Coronary artery (tissue), 2 donors: Measurements from ENCODE around the gene HCFC2.
A peak's percentile ranks its signal among the peaks of the same experiment; 100 is the strongest.

Source experiments
- DNase-seq: peaks from one replicate; pipeline ENCODE4 v3.0.0-alpha.2; 2017; ENCODE audit warnings: low spot score
- H3K27ac ChIP-seq, 2 donors: fragments of 200-600 bp; sonication (generic); one replicate each; pipeline ENCODE4 v1.5.1; 2016 to 2019
- H3K4me3 ChIP-seq: fragments of 200-600 bp; sonication (generic); 2 replicates; pipeline ENCODE4 v1.5.1; 2016; ENCODE audit warnings: mild to moderate bottlenecking, moderate library complexity
- CTCF ChIP-seq: fragments of 200-600 bp; sonication (generic); IDR thresholded peaks from one replicate; pipeline ENCODE4 v1.5.1; 2019; ENCODE audit warnings: antibody characterized with exemption

The HCFC2 gene

GRCh38 chr12:104042580-104042979, 21.8 kb upstream of the HCFC2 start:
- no peak for TF ChIP-seq CTCF
- no peak overlapping the region for H3K4me3 ChIP-seq
- no peak overlapping the region for H3K27ac ChIP-seq
- no peak for DNase-seq

GRCh38 chr12:104044158-104044557, 20.2 kb upstream of the HCFC2 start:
- Histone ChIP-seq H3K4me3 (no peak overlapping the region), H3K27ac (no peak overlapping the region)
- TF ChIP-seq CTCF = no peak
- no peak for DNase-seq

GRCh38 chr12:104046306-104046705, 18.0 kb upstream of the HCFC2 start:
- no peak for DNase-seq
- H3K4me3 ChIP-seq = no peak overlapping the region
- no peak for TF ChIP-seq CTCF
- peak overlapping the region in 1 of 2 donors; percentile 53 for H3K27ac ChIP-seq

- H3K27ac ChIP-seq = no peak overlapping the region
- no peak for DNase-seq
- no peak for TF ChIP-seq CTCF
- peak overlapping the region; percentile 67 for H3K4me3 ChIP-seq
Observed at GRCh38 chr12:104048162-104048561, 16.2 kb upstream of the HCFC2 start.

- DNase-seq = no peak
- H3K4me3 ChIP-seq = peak overlapping the region; percentile 67
- no peak for TF ChIP-seq CTCF
- peak overlapping the region in 1 of 2 donors; percentile 72 for H3K27ac ChIP-seq
Observed at GRCh38 chr12:104048811-104049210, 15.5 kb upstream of the HCFC2 start.

GRCh38 chr12:104049278-104049902, 14.9 kb upstream of the HCFC2 start:
- DNase-seq = no peak
- Histone ChIP-seq H3K27ac (peak overlapping the region; percentile 72 to 76), H3K4me3 (peak overlapping the region; percentile 67)
- TF ChIP-seq CTCF = no peak

GRCh38 chr12:104049903-104050356, 14.4 kb upstream of the HCFC2 start, which contains the start of gene GLT8D2:
Gene GLT8D2 (minus strand): TSS chr12:104050187. CDS start chr12:104019648, 30,539 bp downstream.
- peak; percentile 81 for DNase-seq
- peak within 1 kb of the TSS; percentile 67 for H3K4me3 ChIP-seq
- TF ChIP-seq CTCF = no peak
- H3K27ac ChIP-seq = peak within 1 kb of the TSS; percentile 72 to 76
